Breast epithelium (tissue), 4 donors: Measurements from ENCODE around the gene BAZ2B. TPM values are rescaled to one million over a fixed set of nuclear protein-coding genes. Genes with fewer than 3 reads are reported as not detected.

Source experiments
- DNase-seq, 2 donors: peaks; one replicate each; pipeline ENCODE4 v3.0.0-alpha.2; 2019; ENCODE audit warnings: low spot score in 2 of 2
- H3K27ac ChIP-seq, 2 donors: fragments of 200-600 bp; sonication (generic) in 1 of 2; one replicate each; pipeline ENCODE4 v1.5.1; 2016 to 2019; ENCODE audit warnings: mild to moderate bottlenecking in 1 of 2
- H3K27me3 ChIP-seq, 2 donors: fragments of 200-600 bp; sonication (generic) in 1 of 2; one replicate each; pipeline versions ENCODE4 v1.5.1 to v1.6.0; 2017 to 2019; ENCODE audit warnings: control low read depth in 1 of 2, mild to moderate bottlenecking in 1 of 2
- H3K36me3 ChIP-seq: fragments of 200-600 bp; one replicate; pipeline ENCODE4 v1.5.1; 2019
- H3K4me1 ChIP-seq, 2 donors: fragments of 200-600 bp; sonication (generic); one replicate each; pipeline ENCODE4 v1.5.1; 2016 to 2019; ENCODE audit warnings: control low read depth in 1 of 2
- H3K4me3 ChIP-seq, 3 donors: fragments of 200-600 bp; sonication (generic); 1 replicate in 2 of 3; 2 replicates in 1 of 3; pipeline ENCODE4 v1.5.1; 2016 to 2019; ENCODE audit warnings: mild to moderate bottlenecking in 3 of 3, moderate library complexity in 2 of 3
- H3K9me3 ChIP-seq, 2 donors: fragments of 200-600 bp; sonication (generic) in 1 of 2; one replicate each; pipeline ENCODE4 v1.5.1; 2016 to 2019; ENCODE audit warnings: control low read depth in 1 of 2
- CTCF ChIP-seq, 3 donors: fragments of 450-650 bp; IDR thresholded peaks; one replicate each; pipeline ENCODE4 v1.5.1; 2016 to 2017; ENCODE audit warnings: antibody characterized with exemption in 3 of 3, mild to moderate bottlenecking in 3 of 3, moderate library complexity in 3 of 3
- POLR2A ChIP-seq: fragments of 450-650 bp; IDR thresholded peaks from one replicate; pipeline ENCODE4 v1.6.1; 2016; ENCODE audit warnings: antibody characterized with exemption, mild to moderate bottlenecking, moderate library complexity
- POLR2AphosphoS5 ChIP-seq, 3 donors: sonication (generic); formaldehyde crosslinking; IDR thresholded peaks; one replicate each; pipeline ENCODE4 v1.6.1; 2017; ENCODE audit warnings: antibody characterized with exemption in 3 of 3
- intact Hi-C: fragments of 100-400 bp; cut with DNase I; formaldehyde crosslinking; loops from one replicate; pipeline ENCODE4 v1.15.1; 2023; ENCODE audit warnings: low total_unique reads
- total RNA-seq, 3 donors: library from RNA; depleted of rRNA; stranded (reverse); fragments of >200 nt; gene quantifications; one replicate each; pipeline ENCODE4 v1.1.0, GENCODE V29; 2016

Gene BAZ2B
- total RNA-seq, 3 donors from 2014 or later = 86.1 to 250 (median 143) TPM

- Histone ChIP-seq H3K4me1 (no peaks in the 10 kb centered on the region), H3K36me3 (no peaks in the 10 kb centered on the region), H3K27ac (no peak overlapping the region), H3K4me3 (no peak overlapping the region), H3K9me3 (no peaks in the 10 kb centered on the region), H3K27me3 (no peaks in the 10 kb centered on the region)
- intact Hi-C loops = no loop called here
- TF ChIP-seq POLR2A (no peak), POLR2AphosphoS5 (IDR thresholded peaks at IDR 0.05) (no peak), CTCF (IDR thresholded peaks at IDR 0.05) (no peak)
- DNase-seq = no peak
Observed at GRCh38 chr2:159650574-159650973, 34.2 kb upstream of the BAZ2B start.

- Histone ChIP-seq H3K4me1 (no peaks in the 10 kb centered on the region), H3K9me3 (no peaks in the 10 kb centered on the region), H3K27ac (no peak overlapping the region), H3K36me3 (no peaks in the 10 kb centered on the region), H3K4me3 (no peak overlapping the region), H3K27me3 (no peaks in the 10 kb centered on the region)
- DNase-seq = no peak
- TF ChIP-seq POLR2AphosphoS5 (IDR thresholded peaks at IDR 0.05) (no peak), POLR2A (no peak)
- intact Hi-C loops = no loop called here
Observed at GRCh38 chr2:159648643-159649042, 32.3 kb upstream of the BAZ2B start.

GRCh38 chr2:159647667-159648066 lies 31.3 kb upstream of the BAZ2B start:
- Histone ChIP-seq H3K36me3 (no peaks in the 10 kb centered on the region), H3K27me3 (no peaks in the 10 kb centered on the region), H3K4me1 (no peaks in the 10 kb centered on the region), H3K4me3 (no peak overlapping the region), H3K9me3 (no peaks in the 10 kb centered on the region), H3K27ac (no peak overlapping the region)
- DNase-seq = no peak
- TF ChIP-seq POLR2A (no peak), CTCF (IDR thresholded peaks at IDR 0.05) (no peak), POLR2AphosphoS5 (IDR thresholded peaks at IDR 0.05) (no peak)
- intact Hi-C loops = no loop called here

DNA sequence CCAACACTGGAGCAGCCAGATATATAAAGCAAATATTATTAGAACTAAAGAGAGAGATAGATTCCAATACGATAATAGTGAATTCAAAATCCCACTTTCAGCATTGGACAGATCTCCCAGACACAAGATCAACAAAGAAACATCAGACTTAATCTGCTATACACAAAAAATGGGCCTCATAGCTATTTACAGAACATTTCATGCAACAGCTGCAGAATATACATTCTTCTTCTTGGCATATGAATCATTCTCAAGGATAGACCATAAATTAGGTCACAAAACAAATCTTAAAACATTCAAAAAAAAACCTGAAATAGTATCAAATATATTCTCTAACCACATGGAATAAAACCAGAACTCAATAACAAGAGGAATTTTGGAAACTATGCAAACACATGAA lies 23.8 kb upstream of the BAZ2B start:
- peaks cover 0 to 6% of the 10 kb centered on the region in 2 donors for H3K9me3 ChIP-seq
- no peaks in the 10 kb centered on the region for H3K36me3 ChIP-seq
- no peaks in the 10 kb centered on the region for H3K4me1 ChIP-seq
- DNase-seq = no peak
- H3K4me3 ChIP-seq = no peak overlapping the region
- H3K27ac ChIP-seq = no peak overlapping the region
- no peak for TF ChIP-seq CTCF (IDR thresholded peaks at IDR 0.05)
- TF ChIP-seq POLR2A = no peak
- TF ChIP-seq POLR2AphosphoS5 (IDR thresholded peaks at IDR 0.05) = no peak
- no peaks in the 10 kb centered on the region for H3K27me3 ChIP-seq
- intact Hi-C loops = no loop called here

DNA sequence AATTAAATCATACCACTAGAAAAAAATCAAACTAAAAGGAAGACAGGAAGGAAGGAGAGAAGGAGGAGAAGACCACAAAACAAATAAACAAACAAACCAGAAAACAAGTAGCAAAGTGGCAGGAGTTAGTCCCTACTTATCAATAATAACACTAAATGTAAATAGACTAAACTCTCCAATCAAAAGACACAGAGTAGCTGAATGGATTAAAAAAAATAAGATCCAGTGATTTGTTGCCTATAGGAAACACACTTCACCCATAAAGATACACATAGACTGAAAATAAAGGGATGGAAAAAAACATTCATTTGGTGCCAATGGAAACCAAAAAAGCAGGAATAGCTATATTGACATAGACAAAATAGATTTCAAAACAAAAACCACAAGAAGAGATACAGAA lies 23.4 kb upstream of the BAZ2B start:
- no peaks in the 10 kb centered on the region for H3K36me3 ChIP-seq
- no peak for DNase-seq
- H3K27me3 ChIP-seq = no peaks in the 10 kb centered on the region
- intact Hi-C loops = no loop called here
- TF ChIP-seq POLR2AphosphoS5 (IDR thresholded peaks at IDR 0.05) (no peak), CTCF (IDR thresholded peaks at IDR 0.05) (no peak), POLR2A (no peak)
- peaks cover 0 to 6% of the 10 kb centered on the region in 2 donors for H3K9me3 ChIP-seq
- H3K4me1 ChIP-seq = no peaks in the 10 kb centered on the region
- H3K4me3 ChIP-seq = no peak overlapping the region
- no peak overlapping the region for H3K27ac ChIP-seq

DNA sequence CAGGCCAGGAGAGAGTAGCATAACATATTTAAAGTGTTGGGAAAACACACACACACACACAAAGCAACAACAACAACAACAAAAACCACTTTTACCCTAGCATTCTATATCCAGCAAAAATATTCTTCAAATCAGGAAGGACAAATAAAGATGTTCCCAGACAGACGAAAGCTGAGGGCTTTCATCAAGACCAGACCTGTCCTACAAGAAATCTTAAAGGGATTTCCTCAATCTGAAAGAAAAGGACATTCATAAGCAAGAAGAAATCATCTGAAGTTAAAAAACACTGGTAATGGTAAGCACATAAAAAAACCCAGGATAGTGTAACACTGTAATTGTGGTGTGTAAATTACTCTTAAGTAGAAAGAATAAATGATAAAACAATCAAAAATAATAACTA lies 22.7 kb upstream of the BAZ2B start:
- intact Hi-C loops = no loop called here
- TF ChIP-seq CTCF (IDR thresholded peaks at IDR 0.05) = no peak
- TF ChIP-seq POLR2A = no peak
- TF ChIP-seq POLR2AphosphoS5 (IDR thresholded peaks at IDR 0.05) = no peak
- H3K4me3 ChIP-seq = no peak overlapping the region
- no peaks in the 10 kb centered on the region for H3K4me1 ChIP-seq
- no peak for DNase-seq
- H3K36me3 ChIP-seq = no peaks in the 10 kb centered on the region
- H3K9me3 ChIP-seq = peaks cover 0 to 6% of the 10 kb centered on the region in 2 donors
- H3K27ac ChIP-seq = no peak overlapping the region
- H3K27me3 ChIP-seq = no peaks in the 10 kb centered on the region
